ENCODE results near the gene SULT2A1. TPM values are rescaled to one million over a fixed set of nuclear protein-coding genes. Genes with fewer than 3 reads are reported as not detected.
"Not testable (repeated sequence)": the region's sequence is repeated elsewhere in the genome, so short reads cannot be mapped to it uniquely, and the experiment has no call there.

SULT2A1 gene, protein sequence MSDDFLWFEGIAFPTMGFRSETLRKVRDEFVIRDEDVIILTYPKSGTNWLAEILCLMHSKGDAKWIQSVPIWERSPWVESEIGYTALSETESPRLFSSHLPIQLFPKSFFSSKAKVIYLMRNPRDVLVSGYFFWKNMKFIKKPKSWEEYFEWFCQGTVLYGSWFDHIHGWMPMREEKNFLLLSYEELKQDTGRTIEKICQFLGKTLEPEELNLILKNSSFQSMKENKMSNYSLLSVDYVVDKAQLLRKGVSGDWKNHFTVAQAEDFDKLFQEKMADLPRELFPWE
- total RNA-seq: not detected in 2 replicates

DNA sequence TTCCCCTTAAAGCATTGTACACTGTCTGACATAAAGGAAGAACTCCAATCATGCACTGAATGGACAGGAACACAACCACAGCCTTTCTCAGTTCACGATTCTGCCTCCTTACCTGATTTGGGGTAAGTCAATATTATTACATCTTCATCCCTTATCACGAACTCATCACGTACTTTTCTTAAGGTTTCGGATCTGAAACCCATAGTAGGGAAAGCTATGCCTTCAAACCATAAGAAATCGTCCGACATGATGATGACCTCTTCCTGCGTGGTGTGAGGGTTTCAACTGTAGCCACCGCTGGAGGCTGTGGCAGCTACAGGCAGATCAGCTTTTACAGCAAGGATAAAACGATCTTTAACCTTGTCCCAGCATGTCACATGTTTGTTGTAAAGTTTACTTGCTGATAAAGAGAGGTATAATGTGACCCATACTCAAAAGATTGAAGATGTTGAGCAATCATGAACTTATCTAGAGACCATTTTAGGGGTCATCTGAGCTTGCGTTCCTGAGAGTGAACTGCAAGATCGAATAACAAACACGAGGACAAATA is at the start of gene SULT2A1:
SULT2A1 (minus strand) TSS at position 306 of the 550 bp plus-strand sequence; CDS start at position 248, 58 bp downstream.
- intact Hi-C loops (cut with micrococcal nuclease): no loop called here

DNA sequence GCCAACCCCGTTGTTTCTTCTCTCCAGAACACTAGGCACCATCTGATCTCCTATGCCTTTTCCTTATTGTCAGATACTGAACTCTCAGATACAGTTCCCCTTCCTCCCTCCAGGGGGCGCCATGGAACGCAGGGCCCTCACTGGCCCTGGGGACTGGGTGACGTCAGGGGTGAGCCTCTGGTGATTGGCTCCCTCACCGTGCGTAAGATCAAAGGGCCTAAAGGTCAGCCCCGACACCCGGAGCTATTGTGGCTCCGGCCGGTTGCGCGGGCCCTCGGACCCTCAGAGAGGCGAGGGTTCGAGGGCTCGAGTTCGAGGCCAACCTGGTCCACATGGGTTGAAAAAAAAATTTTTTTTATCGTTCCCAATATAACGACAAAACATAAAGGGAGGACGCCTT is 42.5 kb upstream of the SULT2A1 start:
- intact Hi-C loops (cut with micrococcal nuclease): not testable (repeated sequence)

DNA sequence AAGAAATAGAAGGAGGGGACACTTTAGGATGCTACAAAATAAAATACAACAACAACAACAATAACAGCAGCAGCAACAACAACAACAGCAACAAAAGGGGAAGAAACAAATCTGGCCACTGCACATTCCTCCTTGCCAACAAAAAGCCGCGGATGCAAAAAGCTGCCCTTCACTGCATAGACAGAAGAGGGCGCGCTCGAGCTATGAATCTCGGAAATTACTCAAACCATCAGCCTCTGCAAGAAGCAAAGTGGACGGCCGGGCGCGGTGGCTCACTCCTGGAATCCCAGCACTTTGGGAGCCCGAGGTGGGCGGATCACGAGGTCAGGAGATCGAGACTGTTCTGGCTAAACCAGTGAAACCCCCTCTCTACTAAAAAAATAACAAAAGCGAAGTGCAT is 34.0 kb upstream of the SULT2A1 start:
- intact Hi-C loops (cut with micrococcal nuclease): not testable (repeated sequence)

DNA sequence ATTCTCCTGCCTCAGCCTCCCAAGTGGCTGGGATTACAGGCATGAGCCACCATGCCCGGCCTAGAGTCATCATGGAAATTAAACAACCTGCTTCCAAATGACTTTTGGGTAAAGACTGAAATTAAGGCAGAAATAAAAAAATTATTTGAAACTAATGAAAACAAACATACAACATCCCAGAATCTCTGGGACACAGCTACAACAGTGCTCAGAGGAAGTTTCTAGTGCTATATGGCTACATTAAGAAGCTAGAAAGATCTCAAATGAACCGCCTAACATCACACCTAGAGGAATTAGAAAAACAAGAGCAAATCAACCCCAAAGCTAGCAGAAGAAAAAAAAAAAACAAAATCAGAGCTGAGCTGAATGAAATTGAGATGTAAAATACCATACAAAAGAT is 24.1 kb upstream of the SULT2A1 start:
- intact Hi-C loops (cut with micrococcal nuclease): not testable (repeated sequence)

DNA sequence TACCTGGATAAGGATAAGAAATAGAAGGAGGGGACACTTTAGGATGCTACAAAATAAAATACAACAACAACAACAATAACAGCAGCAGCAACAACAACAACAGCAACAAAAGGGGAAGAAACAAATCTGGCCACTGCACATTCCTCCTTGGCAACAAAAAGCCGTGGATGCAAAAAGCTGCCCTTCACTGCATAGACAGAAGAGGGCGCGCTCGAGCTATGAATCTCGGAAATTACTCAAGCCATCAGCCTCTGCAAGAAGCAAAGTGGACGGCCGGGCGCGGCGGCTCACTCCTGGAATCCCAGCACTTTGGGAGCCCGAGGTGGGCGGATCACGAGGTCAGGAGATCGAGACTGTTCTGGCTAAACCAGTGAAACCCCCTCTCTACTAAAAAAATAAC is 23.2 kb upstream of the SULT2A1 start:
- intact Hi-C loops (cut with micrococcal nuclease): not testable (repeated sequence)

DNA sequence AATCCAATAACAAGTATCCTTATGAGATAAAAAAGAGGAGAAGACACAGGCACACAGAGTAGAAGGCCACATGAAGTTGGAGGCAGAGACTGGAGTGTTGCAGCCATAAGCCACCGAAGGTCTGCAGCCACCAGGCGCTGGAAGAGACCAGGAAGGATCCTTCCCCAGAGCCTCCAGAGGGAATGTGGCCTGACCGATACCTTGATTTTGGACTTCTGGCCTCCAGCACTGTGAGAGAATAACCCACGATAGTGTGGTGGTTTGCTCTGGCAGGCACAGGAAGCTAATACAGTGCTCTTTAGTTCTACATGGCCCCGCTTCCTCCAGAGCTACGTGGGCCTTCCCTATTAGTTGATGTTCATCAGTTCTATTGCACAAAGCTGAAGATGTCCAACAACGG is 15.3 kb upstream of the SULT2A1 start:
- intact Hi-C loops (cut with micrococcal nuclease): no loop called here

DNA sequence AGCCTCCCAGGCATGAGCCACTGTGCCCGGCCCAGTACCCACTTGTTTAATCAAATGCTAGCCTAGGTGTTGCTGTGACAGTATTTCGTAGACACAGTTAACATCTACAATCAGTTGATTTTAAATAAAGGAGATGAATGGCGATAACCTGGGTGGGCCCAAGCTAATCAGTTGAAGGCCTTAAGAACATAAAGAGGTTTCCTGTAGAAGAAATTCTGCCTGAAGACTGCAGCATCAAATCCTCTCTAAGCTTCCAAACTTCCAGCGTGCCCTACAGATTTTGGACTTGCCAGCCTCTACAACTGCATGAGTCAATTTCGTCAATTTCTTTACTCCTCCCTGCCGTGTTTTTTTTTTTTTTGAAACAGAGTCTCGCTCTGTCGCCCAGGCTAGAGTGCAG is 13.2 kb upstream of the SULT2A1 start:
- intact Hi-C loops (cut with micrococcal nuclease): no loop called here

DNA sequence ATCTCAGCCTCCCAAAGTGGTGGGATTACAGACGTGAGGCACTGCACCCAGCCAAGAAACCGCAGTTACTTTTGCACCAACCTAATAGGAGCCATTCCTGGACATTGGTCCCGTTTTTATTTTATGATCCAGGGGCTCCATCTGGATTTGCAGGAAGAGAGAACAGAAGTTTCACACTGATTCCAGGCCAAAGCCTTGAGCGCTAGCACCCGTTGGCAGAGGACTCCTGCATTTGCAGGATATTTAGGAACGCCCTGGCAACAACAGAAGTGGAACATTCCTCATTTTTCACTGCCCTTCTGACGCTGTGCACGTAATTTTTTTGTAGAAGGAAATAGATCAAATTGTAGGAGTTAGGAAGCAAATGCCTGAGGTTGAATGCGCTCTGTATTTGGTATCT is 11.7 kb upstream of the SULT2A1 start:
- intact Hi-C loops (cut with micrococcal nuclease): no loop called here

DNA sequence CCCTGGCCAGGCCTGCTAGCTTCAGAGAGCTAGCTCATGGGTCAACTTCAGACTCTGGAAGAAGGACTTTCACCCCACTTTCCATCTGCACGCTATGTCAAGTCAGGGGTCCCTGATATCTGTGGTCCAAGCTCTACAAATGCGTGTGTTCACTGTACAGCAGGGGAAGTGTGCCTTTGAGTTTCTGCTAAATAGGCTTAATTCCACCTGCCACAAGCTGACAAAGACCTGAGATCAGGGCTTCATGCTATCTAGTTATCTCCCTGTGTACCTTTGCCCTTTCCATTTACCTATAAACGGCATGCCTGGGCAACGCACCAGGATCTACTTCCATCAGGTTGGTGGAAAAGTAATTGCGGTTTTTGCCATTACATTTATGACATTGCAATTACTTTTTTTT is 10.7 kb upstream of the SULT2A1 start:
- intact Hi-C loops (cut with micrococcal nuclease): no loop called here

DNA sequence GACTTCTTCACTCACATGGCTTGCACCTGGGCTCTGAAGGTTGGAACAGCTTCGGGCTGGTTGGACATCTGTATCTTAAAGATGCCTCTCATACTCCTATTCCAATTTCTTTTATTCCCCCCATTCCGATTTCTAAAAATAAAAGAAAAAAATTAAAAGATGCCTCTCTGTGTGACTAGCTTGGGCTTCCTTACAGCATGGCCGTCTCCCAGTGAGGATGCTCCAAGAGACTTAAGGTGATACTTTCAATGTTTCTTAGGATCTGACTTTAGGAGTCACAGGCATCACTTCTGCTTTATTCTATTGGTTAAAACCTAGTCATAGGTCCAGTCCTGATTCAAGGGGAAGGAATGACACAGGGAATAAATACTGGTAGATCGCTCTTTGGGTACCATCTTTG is 9.9 kb upstream of the SULT2A1 start:
- intact Hi-C loops (cut with micrococcal nuclease): no loop called here

DNA sequence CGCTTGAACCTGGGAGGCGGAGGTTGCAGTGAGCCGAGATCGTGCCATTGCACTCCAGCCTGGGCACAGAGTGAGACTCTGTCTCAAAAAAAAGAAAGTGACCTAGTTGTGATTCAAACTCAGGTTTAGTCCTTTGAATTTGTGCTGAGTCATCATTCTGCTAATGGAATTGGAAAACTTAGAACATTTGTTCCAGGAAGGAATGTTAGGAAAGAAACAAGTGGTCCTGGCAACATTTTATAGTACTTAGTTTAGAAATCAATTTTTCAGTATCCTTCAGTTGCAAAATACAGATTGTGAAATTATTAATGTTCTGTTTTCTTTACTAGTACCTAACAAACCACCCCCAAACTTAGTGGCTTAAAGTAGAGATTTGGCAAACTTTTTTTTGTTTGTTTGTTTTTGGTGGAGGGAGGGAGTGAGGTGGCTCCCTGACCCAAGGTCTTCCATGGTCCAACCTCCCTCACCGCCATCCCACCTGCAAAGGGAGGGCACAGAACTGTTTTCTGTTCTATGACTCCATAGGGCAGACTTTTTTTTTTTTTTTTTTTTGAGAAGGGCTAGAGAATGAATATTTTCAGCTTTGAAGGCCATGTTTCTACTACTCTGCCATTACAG is 9.2 kb upstream of the SULT2A1 start:
- intact Hi-C loops (cut with micrococcal nuclease): no loop called here

DNA sequence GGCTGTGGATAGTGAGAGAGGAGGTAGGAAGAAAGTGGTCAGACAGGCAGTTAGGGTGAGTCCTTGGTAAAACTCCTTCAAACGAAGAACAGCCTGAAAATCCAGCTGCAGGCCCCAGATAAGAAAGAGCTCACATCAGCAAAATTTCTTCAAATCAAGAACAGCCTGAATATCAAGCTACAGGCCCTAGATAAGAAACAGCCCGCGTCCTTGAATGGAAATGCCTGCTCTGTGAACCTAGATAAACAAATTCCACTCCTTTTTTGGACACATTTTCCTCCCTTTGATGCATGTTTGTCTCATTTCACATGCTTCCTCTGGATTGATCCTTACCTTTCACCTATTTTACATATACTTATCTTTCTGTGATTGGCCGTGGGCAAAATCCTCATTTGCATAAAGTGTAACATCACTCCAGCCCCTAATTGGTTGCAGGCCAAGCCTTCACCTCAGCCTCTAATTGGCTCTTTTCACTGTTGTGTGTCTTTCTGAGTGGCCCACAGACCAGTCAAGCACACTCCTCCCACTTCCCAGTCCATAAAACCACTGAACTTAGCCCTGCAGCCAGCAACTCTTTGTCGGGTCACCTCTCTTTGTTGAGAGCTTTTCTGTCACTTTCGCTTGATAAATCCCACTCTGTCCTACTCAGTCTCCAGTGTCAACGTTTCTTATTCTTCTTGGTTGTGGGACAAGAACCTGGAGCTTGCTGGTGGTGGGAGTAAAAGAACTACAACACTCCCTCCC is 6.0 kb upstream of the SULT2A1 start:
- intact Hi-C loops (cut with micrococcal nuclease): no loop called here

DNA sequence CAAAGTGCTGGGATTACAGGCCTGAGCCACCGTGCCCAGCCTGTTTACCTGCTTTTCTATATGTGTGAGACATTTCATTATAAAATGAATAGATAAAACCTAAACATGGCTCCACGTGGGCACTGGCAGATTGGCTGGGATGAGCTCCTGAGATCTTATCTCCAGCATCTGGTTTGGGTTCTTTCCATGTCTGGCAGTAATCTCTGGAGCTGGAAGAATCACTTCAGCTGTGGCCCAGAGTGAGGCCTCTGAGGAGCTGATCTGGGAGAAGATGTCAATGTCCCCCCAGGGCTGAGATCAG is 5.5 kb upstream of the SULT2A1 start:
- intact Hi-C loops (cut with micrococcal nuclease): no loop called here

DNA sequence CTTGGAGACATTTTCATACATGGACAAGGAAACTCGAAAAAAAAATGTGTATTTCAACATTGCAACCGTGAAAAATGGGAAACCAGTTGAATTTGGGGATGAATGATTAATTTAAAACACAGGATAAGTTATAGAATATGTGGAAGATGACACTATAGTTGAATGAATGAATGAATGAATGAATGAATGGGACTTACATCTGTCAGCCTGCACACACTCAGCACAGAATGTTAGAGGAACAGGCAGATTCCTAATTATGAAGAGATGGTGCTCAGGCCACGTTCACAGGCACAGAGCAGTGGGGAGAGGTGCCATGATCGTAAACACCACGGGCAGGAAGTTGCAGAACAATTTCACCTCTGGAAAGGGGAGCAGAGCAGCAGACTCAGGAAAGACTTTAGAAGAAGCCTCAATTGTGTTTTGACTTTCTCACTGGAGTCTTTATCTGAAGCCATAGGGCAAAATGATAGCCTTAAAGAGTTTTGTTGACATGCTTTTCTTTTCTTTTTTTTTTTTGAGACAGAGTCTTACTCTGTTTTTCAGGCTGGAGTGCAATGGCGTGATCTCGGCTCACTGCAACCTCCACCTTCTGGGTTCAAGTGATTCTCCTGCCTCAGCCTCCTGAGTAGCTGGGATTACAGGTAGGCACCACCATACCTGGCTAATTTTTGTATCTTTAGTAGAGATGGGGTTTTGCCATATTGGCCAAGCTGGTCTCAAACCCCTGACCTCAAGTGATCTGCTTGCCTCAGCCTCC is 4.9 kb upstream of the SULT2A1 start:
- intact Hi-C loops (cut with micrococcal nuclease): no loop called here

DNA sequence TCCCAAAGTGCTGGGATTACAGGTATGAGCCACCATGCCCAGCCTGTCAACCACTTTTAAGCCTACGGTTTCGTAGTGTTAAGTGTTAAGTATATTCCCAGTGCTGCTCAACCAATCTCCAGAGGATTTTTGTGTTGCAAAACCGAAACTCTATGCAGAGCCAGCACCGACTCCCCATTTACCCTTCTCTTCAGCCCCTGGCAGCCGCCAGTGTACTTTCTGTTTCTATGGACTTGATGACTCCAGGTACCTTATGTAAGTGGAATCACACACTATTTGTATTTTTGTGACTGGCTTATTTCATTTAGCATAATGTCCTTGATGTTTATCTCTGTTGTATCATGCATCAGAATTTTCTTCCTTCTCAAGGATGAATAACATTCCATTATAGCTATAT is 1.1 kb downstream of the SULT2A1 start:
- intact Hi-C loops (cut with micrococcal nuclease): no loop called here

DNA sequence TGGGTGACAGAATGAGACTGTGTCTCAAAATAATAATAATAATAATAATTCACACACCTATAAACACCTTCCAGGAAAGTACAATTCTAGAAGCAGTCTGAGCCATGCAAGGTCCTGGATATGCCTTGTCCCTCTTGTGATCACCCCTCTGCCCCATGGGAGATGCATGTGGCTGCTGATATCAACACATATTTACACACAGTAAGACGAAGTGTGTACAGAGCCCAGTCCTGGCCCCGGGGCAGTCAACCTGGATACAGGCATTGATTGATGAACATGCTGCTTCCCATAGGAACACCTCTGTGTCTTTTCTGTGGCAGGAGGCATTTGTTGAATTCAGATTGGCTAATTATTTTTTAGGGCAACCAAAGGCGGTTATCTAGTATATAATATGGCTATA is 3.2 kb downstream of the SULT2A1 start:
- intact Hi-C loops (cut with micrococcal nuclease): no loop called here

DNA sequence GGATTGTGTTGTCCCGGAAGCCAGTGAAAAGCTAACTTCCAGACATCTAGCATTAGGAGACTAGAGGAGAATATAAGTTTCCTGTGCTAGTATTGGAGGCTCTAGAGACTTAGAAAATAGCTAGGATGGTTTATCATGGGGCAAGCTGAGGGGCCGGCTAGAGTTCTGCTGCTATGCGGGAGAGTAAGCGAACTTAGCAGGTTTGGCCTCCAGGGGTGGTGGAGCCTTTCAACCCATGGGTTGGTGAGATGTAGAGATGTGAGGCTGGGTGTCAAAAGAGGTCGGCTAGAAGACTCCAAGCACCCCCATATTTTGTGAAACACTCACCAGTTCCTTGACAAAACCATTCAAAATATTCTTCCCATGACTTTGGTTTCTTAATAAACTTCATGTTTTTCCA is 4.4 kb downstream of the SULT2A1 start:
- intact Hi-C loops (cut with micrococcal nuclease): no loop called here

DNA sequence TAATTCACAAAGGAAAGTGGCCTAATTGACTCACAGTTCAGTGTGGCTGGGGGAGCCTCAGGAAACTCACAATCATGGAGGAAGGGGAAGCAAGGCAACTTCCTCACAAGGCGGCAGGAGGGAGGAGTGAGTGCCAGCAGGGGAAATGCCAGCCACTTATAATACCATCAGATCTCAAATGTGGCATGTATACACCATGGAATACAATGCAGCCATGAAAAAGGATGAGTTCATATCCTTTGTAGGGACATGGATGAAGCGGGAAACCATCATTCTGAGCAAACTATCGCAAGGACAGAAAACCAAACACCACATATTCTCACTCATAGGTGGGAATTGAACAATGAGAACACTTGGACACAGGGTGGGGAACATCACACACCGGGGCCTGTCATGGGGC is 6.7 kb downstream of the SULT2A1 start:
- intact Hi-C loops (cut with micrococcal nuclease): not testable (repeated sequence)

DNA sequence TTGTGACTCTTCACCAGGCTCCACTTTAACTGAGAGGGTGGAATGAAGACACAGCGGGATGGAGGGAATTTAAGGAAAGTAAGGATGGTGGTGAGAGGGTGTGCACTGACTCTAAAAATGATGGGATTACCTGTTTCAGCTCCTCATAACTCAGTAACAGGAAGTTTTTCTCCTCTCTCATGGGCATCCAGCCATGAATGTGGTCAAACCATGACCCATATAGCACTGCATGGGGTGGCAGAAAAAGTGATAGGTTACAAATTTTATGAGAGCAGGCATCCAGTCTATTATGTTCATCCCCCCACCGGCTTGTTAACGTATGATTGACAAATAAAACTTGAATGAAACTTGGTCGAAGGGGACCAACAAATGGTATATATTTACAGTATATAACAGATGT is 7.2 kb downstream of the SULT2A1 start:
- intact Hi-C loops (cut with micrococcal nuclease): no loop called here

DNA sequence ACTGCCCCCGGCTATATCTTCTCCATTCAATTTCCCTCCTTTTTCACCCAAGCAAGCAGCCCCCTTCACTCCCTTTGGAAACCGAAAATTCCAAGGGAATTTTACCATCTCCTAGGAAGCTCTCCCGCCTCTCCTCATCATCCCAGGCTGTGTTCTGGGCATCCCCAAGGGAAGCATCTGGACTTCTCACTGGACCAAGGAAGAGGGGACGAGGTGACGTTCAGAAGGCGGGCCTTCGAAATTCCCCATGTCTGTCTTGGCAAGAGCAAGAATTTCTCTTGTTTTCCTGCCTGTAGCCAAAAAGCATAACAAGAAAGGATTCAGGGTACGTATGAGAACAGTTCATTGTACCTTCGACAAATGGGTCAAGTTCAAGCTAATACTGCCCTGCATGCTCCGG is 20.9 kb downstream of the SULT2A1 start:
- intact Hi-C loops (cut with micrococcal nuclease): no loop called here

DNA sequence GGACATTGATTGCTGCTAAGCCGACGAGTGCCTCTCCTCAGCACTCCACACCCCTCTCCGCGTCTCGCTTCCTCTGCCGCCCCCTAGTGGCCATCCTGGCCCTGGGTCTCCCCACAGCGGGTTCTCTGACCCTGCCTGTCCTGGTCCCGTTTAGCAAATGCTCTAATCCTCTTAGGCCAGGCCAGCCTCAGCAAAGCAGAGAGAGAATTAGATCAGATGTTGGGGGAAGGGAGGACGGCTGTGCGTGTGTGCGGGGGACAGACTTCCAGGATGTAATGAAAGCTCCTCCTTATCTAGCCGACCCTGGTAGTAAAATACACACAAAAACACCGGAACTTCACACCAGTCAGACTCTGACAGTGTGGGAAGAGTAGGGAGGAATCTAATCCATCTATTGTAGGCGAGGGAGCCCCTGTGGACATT is 22.6 kb downstream of the SULT2A1 start:
- intact Hi-C loops (cut with micrococcal nuclease): loop anchor here (1.0 kb wide), 1 partner anchor 50 kb away; no protein-coding TSS in a partner anchor

DNA sequence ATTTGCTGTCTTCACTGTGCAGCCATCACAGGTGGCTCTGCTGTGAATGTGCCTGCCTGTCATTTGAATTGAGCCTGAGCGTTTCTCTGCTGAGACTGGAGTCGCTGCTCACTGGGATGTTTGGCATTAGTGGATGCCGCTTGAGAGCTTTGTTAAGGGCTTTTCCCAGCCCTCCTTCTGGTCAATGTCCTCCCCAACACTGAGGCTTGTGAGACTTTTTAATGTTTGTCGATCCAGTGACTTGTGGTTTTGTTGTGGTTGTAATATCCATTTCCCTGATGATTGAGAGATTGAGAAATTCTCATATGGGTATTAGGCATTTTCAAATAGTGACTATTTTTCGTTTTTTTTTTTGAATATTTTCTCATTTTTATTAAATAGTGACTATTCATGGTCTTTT is 24.5 kb downstream of the SULT2A1 start:
- intact Hi-C loops (cut with micrococcal nuclease): no loop called here
